ENCODE measurements around the gene USP21. TPM values are rescaled to one million over a fixed set of nuclear protein-coding genes. Genes with fewer than 3 reads are reported as not detected.
A peak's percentile ranks its signal among the peaks of the same experiment; 100 is the strongest.

Gene USP21
- total and polyA plus RNA-seq, 9 of the 15 experiments (the other 6 are each of a cell fraction or from before 2014, with no cell fraction given): 4.9 to 52.4 (median 21.6) TPM

GRCh38 chr1:161153682-161154337 lies 5.5 kb upstream of the USP21 start, which contains the start of gene UFC1 (continued):
- TF ChIP-seq DNMT1 (IDR thresholded peaks at IDR 0.05) (0 out of 2 replicates have a peak, but pooled peaks have one; percentile 14), DDX20 (tag; IDR thresholded peaks at IDR 0.05; ENCODE audit: low read depth) (no peak), NCOA1 (IDR thresholded peaks at IDR 0.05; ENCODE audit: low read depth) (peak; percentile 97), MCM3 (IDR thresholded peaks at IDR 0.05) (no peak), COPS2 (conservative IDR thresholded peaks at IDR 0.05) (no peak), PPARD (CRISPR knock-in tag; IDR thresholded peaks at IDR 0.05) (no peak), SRSF9 (IDR thresholded peaks at IDR 0.05; ENCODE audit: borderline replicate concordance, low read depth, low read length) (no peak), GABPB2 (CRISPR knock-in tag; conservative IDR thresholded peaks at IDR 0.05) (no peak), ZNF445 (CRISPR knock-in tag; IDR thresholded peaks at IDR 0.05; ENCODE audit: low read depth) (no peak), MBD2 (IDR thresholded peaks at IDR 0.05; ENCODE audit: borderline replicate concordance, low read depth) (peak; percentile 56; the same call in 1 of the 2 replicates), CUX1 (CRISPR knock-in tag; IDR thresholded peaks at IDR 0.05) (no peak), ATF7 (IDR thresholded peaks at IDR 0.05) (peak; percentile 76), ZSCAN32 (CRISPR knock-in tag; IDR thresholded peaks at IDR 0.05) (no peak), RREB1 (CRISPR knock-in tag; IDR thresholded peaks at IDR 0.05) (0 out of 2 replicates have a peak, but pooled peaks have one; percentile 8)
